Osteocyte (in vitro differentiated cells): ENCODE results near the gene ZSCAN1. TPM values are rescaled to one million over a fixed set of nuclear protein-coding genes. Genes with fewer than 3 reads are reported as not detected.

Experiments used
- DNase-seq: peaks from one replicate; pipeline ENCODE4 v3.0.0; 2021; ENCODE audit warnings: mixed read lengths; ENCODE audit not compliant: unreplicated experiment; ENCODE audit errors: extremely low spot score
- H3K27ac Mint-ChIP-seq: one replicate; pipeline ENCODE4 v1.8.0; 2021; ENCODE audit warnings: mild to moderate bottlenecking, mixed read lengths; ENCODE audit not compliant: unreplicated experiment
- H3K27me3 Mint-ChIP-seq: one replicate; pipeline ENCODE4 v1.8.0; 2021; ENCODE audit warnings: mixed read lengths; ENCODE audit not compliant: unreplicated experiment
- H3K36me3 Mint-ChIP-seq: one replicate; pipeline ENCODE4 v1.8.0; 2021; ENCODE audit warnings: mixed read lengths; ENCODE audit not compliant: unreplicated experiment
- H3K4me1 Mint-ChIP-seq: one replicate; pipeline ENCODE4 v1.8.0; 2021; ENCODE audit warnings: mixed read lengths; ENCODE audit not compliant: unreplicated experiment
- H3K4me3 Mint-ChIP-seq: one replicate; pipeline ENCODE4 v1.8.0; 2021; ENCODE audit warnings: mild to moderate bottlenecking, moderate library complexity, mixed read lengths; ENCODE audit not compliant: unreplicated experiment
- H3K9me3 Mint-ChIP-seq: one replicate; pipeline ENCODE4 v1.8.0; 2021; ENCODE audit warnings: mixed read lengths; ENCODE audit not compliant: unreplicated experiment
- total RNA-seq: library from RNA; stranded (reverse); gene quantifications from 2 replicates; pipeline ENCODE4 v1.2.1, GENCODE V29; 2021
- TF ChIP-seq, protein P1 (sequence below): fragments of 200-600 bp; sonication (generic); IDR thresholded peaks from 2 replicates; pipeline ENCODE4 v1.5.0; 2021; ENCODE audit warnings: antibody characterized with exemption, mild to moderate bottlenecking, moderate library complexity

Gene ZSCAN1
- total RNA-seq, 1 donor from 2014 or later, result not detected

DNA sequence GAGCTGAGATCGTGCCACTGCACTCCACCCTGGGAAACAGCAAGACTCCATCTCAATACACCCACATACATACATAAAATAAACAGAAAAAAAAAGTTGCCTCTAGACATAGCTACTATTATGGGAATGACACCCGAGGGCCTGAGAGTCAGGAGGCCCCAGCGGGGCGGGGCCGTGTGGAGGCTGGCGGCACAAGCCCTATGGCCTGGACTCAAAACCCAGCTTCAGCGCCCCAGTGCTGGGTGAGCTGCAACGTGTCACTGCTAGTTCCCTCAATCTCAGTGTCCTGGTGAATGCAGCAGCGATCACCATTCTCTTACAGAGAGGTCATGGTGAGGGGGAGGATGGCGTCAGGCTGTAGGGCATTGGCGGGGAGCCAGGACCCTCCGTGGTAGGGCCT, 9.2 kb upstream of the ZSCAN1 start:
- H3K4me1 Mint-ChIP-seq, result no peaks in the 10 kb centered on the region
- H3K4me3 Mint-ChIP-seq, result no peak overlapping the region
- no peaks in the 10 kb centered on the region for H3K27me3 Mint-ChIP-seq
- H3K27ac Mint-ChIP-seq, result no peak overlapping the region
- TF ChIP-seq, protein P1, sequence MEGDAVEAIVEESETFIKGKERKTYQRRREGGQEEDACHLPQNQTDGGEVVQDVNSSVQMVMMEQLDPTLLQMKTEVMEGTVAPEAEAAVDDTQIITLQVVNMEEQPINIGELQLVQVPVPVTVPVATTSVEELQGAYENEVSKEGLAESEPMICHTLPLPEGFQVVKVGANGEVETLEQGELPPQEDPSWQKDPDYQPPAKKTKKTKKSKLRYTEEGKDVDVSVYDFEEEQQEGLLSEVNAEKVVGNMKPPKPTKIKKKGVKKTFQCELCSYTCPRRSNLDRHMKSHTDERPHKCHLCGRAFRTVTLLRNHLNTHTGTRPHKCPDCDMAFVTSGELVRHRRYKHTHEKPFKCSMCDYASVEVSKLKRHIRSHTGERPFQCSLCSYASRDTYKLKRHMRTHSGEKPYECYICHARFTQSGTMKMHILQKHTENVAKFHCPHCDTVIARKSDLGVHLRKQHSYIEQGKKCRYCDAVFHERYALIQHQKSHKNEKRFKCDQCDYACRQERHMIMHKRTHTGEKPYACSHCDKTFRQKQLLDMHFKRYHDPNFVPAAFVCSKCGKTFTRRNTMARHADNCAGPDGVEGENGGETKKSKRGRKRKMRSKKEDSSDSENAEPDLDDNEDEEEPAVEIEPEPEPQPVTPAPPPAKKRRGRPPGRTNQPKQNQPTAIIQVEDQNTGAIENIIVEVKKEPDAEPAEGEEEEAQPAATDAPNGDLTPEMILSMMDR, result no peak
- no peaks in the 10 kb centered on the region for H3K36me3 Mint-ChIP-seq
- DNase-seq, result no peak
- peaks cover 20% of the 10 kb centered on the region for H3K9me3 Mint-ChIP-seq

DNA sequence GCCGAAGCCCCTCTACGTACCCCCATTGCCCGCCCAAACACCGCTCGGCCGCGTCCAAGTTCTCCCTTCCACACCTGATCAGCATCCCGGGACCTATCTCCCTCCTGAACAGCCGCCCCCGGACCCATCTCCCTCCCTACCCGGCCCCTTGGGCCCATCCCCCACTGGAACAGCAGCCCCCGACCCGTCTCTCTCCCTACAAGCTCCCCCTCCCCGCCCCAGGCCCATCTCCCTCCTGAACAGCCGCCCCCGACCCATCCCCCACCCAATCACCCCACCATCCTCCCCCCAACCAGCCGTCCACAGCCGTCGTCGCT, 610 bp downstream of the ZSCAN1 start:
- peaks cover 3% of the 10 kb centered on the region for H3K36me3 Mint-ChIP-seq
- H3K4me3 Mint-ChIP-seq, result no peak overlapping the region
- H3K4me1 Mint-ChIP-seq, result no peaks in the 10 kb centered on the region
- no peak overlapping the region for H3K27ac Mint-ChIP-seq
- TF ChIP-seq, protein P1, result no peak
- peaks cover 13% of the 10 kb centered on the region for H3K9me3 Mint-ChIP-seq
- no peak for DNase-seq
- H3K27me3 Mint-ChIP-seq, result no peaks in the 10 kb centered on the region

DNA sequence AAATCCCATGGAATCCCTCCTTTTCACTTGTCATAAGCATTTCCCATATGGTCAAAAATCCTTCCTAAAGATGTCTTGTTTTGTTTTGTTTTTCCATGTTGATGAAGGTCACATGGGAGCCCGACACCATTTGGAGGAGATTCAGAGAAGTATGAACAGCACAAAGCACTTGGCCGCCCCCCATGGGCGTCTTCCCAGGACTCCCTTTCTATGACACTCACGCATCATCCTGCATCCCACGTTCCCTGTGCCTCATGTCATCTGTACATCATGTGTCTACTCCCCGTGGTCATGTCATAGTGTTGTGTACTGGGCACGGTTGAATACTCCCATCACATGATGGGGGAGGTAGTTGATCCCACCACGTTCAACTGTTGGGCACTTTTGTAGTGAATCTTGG, 2.0 kb downstream of the ZSCAN1 start:
- Mint-ChIP-seq H3K4me1 (no peaks in the 10 kb centered on the region), H3K27me3 (no peaks in the 10 kb centered on the region), H3K36me3 (peaks cover 3% of the 10 kb centered on the region), H3K27ac (no peak overlapping the region), H3K4me3 (no peak overlapping the region), H3K9me3 (peaks cover 13% of the 10 kb centered on the region)
- DNase-seq, result no peak
- TF ChIP-seq, protein P1, result no peak

DNA sequence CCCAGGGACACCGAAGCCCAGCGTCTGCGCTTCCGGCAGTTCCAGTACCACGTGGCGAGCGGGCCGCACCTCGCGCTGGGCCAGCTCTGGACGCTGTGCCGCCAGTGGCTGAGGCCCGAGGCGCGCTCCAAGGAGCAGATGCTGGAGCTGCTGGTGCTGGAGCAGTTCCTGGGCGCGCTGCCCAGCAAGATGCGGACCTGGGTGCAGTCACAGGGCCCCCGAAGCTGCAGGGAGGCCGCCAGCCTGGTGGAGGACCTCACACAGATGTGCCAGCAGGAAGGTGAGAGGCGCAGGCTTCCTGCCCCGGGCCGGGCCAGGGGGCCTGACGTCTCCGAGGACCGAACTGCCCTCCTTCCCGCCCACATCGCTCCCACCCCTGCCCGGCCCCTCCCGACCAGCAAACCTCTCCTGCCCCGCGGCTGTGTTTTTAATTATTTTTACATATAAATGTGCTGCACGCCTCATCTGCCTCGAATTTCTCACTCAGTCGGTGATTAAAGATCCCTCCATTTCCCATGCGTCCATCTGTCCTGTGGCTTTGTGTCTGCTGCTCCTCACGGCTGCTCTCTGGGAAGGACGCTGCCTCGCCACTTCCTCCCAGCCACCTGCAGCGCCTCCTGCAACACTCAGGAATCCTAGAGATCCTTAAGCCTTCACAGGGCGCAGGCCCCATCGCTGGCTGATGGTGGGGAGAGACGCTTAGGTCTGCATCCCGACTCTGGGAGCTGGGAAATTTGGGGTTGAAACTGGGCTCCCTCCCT, 4.3 kb downstream of the ZSCAN1 start:
- Mint-ChIP-seq H3K27me3 (no peaks in the 10 kb centered on the region), H3K4me3 (no peak overlapping the region), H3K4me1 (no peaks in the 10 kb centered on the region), H3K27ac (no peak overlapping the region), H3K36me3 (peaks cover 3% of the 10 kb centered on the region), H3K9me3 (peaks cover 18% of the 10 kb centered on the region)
- no peak for DNase-seq
- TF ChIP-seq, protein P1, result no peak

DNA sequence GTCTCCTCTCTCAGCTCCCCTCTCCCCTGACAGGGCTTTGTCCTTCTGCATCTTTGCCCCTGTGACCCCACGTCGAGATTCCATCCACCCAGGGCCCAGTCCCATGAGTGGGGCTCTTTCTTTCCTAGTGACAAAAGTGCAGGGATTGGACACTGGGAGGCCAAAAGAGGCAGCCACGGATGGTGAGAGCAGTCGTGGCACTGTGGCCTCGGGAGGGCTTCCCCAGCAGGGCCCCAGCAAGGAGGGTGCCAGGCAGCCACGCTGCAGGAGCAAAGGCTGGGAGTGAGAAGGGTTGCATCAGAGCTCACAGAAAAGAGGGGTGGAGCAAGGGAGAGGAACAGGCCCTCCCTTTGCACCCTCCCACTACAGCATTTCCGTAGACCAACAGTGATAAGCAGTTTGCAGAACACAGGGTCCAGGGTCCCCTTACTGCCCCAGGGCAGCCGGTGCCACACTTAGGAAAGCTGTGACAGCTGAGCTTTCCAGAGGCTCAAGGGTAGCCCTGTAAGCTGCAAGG, 4.9 kb downstream of the ZSCAN1 start:
- no peaks in the 10 kb centered on the region for H3K27me3 Mint-ChIP-seq
- DNase-seq, result no peak
- H3K36me3 Mint-ChIP-seq, result peaks cover 3% of the 10 kb centered on the region
- no peaks in the 10 kb centered on the region for H3K4me1 Mint-ChIP-seq
- TF ChIP-seq, protein P1, result no peak
- no peak overlapping the region for H3K27ac Mint-ChIP-seq
- no peak overlapping the region for H3K4me3 Mint-ChIP-seq
- H3K9me3 Mint-ChIP-seq, result peaks cover 18% of the 10 kb centered on the region
